Stomach (tissue), 9 donors: ENCODE results near the gene CDC42SE1. TPM values are rescaled to one million over a fixed set of nuclear protein-coding genes. Genes with fewer than 3 reads are reported as not detected.

Experiments
- DNase-seq, 2 donors: peaks; one replicate each; pipeline versions ENCODE4 v3.0.0 to v3.0.0-alpha.2; 2013 to 2019
- H3K27ac ChIP-seq, 5 donors: fragments of 200-600 bp in 4 of 5; sonication (generic) in 4 of 5; one replicate each; pipeline ENCODE4 v1.5.1; 2013 to 2019; ENCODE audit warnings: mild to moderate bottlenecking in 1 of 5, moderate library complexity in 1 of 5
- H3K27me3 ChIP-seq, 3 donors: fragments of 200-600 bp; sonication (generic); one replicate each; pipeline ENCODE4 v1.5.1; 2017 to 2019; ENCODE audit warnings: mixed run types in 1 of 3
- H3K36me3 ChIP-seq, 4 donors: fragments of 200-600 bp; sonication (generic); 1 replicate in 3 of 4; 2 replicates in 1 of 4; pipeline ENCODE4 v1.5.1; 2016 to 2019
- H3K4me1 ChIP-seq, 4 donors: fragments of 200-600 bp; sonication (generic); one replicate each; pipeline ENCODE4 v1.5.1; 2016 to 2019
- H3K4me3 ChIP-seq, 4 donors: fragments of 200-600 bp; sonication (generic) in 3 of 4; one replicate each; pipeline ENCODE4 v1.5.1; 2016 to 2019; ENCODE audit warnings: mild to moderate bottlenecking in 1 of 4
- H3K9me3 ChIP-seq, 4 donors: fragments of 200-600 bp; sonication (generic); one replicate each; pipeline ENCODE4 v1.5.1; 2016 to 2019
- EP300 ChIP-seq: sonication (generic); formaldehyde crosslinking; IDR thresholded peaks from one replicate; pipeline ENCODE4 v1.6.1; 2017; ENCODE audit warnings: antibody characterized with exemption
- POLR2A ChIP-seq, 4 donors: fragments of 450-650 bp; IDR thresholded peaks; one replicate each; pipeline ENCODE4 v1.6.1; 2016; ENCODE audit warnings: antibody characterized with exemption in 4 of 4, control low read depth in 2 of 4, mild to moderate bottlenecking in 1 of 4, moderate library complexity in 1 of 4
- POLR2AphosphoS5 ChIP-seq, 3 donors: sonication (generic); formaldehyde crosslinking; IDR thresholded peaks; one replicate each; pipeline ENCODE4 v1.6.1; 2016; ENCODE audit warnings: antibody characterized with exemption in 3 of 3
- WGBS, 5 donors: extraction: QIAGEN DNeasy Blood & Tissue Kit in 3 of 5; methylation state at CpG; one replicate each; pipeline versions ENCODE4 v1.1.5 to v1.1.7; 2013 to 2018; 5-methylcytosine and 5-hydroxymethylcytosine counted together
- intact Hi-C: fragments of 100-400 bp; cut with DNase I; formaldehyde crosslinking; loops from one replicate; pipeline ENCODE4 v1.15.1; 2023; ENCODE audit warnings: low total_unique reads
- polyA plus RNA-seq, 3 donors: library from polyadenylated mRNA; stranded (reverse); fragments of 200-250 nt; gene quantifications; one replicate each; pipeline ENCODE4 v1.2.3, GENCODE V29; 2013
- total RNA-seq, 5 donors: library from RNA; depleted of rRNA; stranded (reverse); fragments of >200 nt; gene quantifications; one replicate each; pipeline versions ENCODE4 v1.1.0 to v1.2.3, GENCODE V29; 2014 to 2016
- TF ChIP-seq, protein P1 (sequence below), 7 experiments: fragments of 450-650 bp in 4 of 7; fragments of 200-600 bp in 3 of 7; sonication (generic) in 3 of 7; IDR thresholded peaks; one replicate each; pipeline ENCODE4 v1.5.1; 2016 to 2019; ENCODE audit warnings: antibody characterized with exemption in 7 of 7, control low read depth in 2 of 7, mild to moderate bottlenecking in 1 of 7
- donor health status: healthy with polysubstance abuse.
- donor health status: Bipolar disorder and iron deficiency.
- donor health status: healthy.

The CDC42SE1 gene
- total and polyA plus RNA-seq, 8 donors, result 28.1 to 90.3 (median 48.1) TPM

GRCh38 chr1:151050051-151050688 is 9.3 kb downstream of the CDC42SE1 start:
- peak overlapping the region in 1 of 5 donors; percentile 6 for H3K27ac ChIP-seq
- peaks cover 31 to 47% (median 39%) of the 10 kb centered on the region in 4 donors for H3K36me3 ChIP-seq
- 79 to 86% (median 82%) methylated on average over 2 of the region's 2 CpGs for WGBS, 5 donors
- H3K4me1 ChIP-seq, result peaks cover 6 to 43% (median 29%) of the 10 kb centered on the region in 4 donors
- H3K9me3 ChIP-seq, result no peaks in the 10 kb centered on the region
- TF ChIP-seq EP300 (no peak), POLR2AphosphoS5 (IDR thresholded peaks at IDR 0.05) (no peak), POLR2A (IDR thresholded peaks at IDR 0.05) (no peak)
- TF ChIP-seq, protein P1, sequence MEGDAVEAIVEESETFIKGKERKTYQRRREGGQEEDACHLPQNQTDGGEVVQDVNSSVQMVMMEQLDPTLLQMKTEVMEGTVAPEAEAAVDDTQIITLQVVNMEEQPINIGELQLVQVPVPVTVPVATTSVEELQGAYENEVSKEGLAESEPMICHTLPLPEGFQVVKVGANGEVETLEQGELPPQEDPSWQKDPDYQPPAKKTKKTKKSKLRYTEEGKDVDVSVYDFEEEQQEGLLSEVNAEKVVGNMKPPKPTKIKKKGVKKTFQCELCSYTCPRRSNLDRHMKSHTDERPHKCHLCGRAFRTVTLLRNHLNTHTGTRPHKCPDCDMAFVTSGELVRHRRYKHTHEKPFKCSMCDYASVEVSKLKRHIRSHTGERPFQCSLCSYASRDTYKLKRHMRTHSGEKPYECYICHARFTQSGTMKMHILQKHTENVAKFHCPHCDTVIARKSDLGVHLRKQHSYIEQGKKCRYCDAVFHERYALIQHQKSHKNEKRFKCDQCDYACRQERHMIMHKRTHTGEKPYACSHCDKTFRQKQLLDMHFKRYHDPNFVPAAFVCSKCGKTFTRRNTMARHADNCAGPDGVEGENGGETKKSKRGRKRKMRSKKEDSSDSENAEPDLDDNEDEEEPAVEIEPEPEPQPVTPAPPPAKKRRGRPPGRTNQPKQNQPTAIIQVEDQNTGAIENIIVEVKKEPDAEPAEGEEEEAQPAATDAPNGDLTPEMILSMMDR (IDR thresholded peaks at IDR 0.05), result no peak
- H3K4me3 ChIP-seq, result no peak overlapping the region
- intact Hi-C loops, result no loop called here
- no peaks in the 10 kb centered on the region for H3K27me3 ChIP-seq
- no peak for DNase-seq

- Histone ChIP-seq H3K4me3 (no peak overlapping the region), H3K9me3 (no peaks in the 10 kb centered on the region), H3K27me3 (no peaks in the 10 kb centered on the region), H3K27ac (peak overlapping the region in 1 of 5 donors; percentile 92), H3K36me3 (peaks cover 24 to 40% (median 32%) of the 10 kb centered on the region in 4 donors), H3K4me1 (peaks cover 6 to 37% (median 27%) of the 10 kb centered on the region in 4 donors)
- 85 to 91% (median 89%) methylated on average over 5 of the region's 5 CpGs for WGBS, 5 donors
- TF ChIP-seq, protein P1 (IDR thresholded peaks at IDR 0.05), result no peak
- TF ChIP-seq EP300, result no peak
- TF ChIP-seq POLR2AphosphoS5 (IDR thresholded peaks at IDR 0.05), result no peak
- no peak for TF ChIP-seq POLR2A (IDR thresholded peaks at IDR 0.05)
- intact Hi-C loops, result no loop called here
- DNase-seq, result no peak
Observed at GRCh38 chr1:151049458-151049857, 10.0 kb downstream of the CDC42SE1 start.

DNA sequence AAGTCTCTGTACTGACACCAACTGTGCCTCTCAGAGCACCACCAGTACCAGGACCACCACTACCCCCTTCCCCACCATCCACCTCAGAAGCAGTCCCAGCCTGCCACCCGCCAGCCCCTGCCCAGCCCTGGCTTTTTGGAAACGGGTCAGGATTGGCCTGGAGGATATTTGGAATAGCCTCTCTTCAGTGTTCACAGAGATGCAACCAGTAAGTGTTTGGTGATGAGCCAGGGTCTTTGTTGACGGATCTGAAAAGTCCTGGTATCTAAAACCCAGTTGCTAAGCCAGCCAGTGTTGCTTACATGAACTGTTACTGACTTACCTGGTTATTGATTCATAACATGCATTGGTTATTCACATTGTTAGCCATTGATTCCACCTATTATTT is 10.8 kb downstream of the CDC42SE1 start:
- intact Hi-C loops, result no loop called here
- Histone ChIP-seq H3K36me3 (peaks cover 16 to 32% (median 23%) of the 10 kb centered on the region in 4 donors), H3K27me3 (no peaks in the 10 kb centered on the region), H3K4me3 (peak overlapping the region; percentile 69 to 91 (median 80)), H3K9me3 (no peaks in the 10 kb centered on the region), H3K27ac (peak overlapping the region; percentile 55 to 92 (median 92)), H3K4me1 (peaks cover 6 to 37% (median 27%) of the 10 kb centered on the region in 4 donors)
- no peak for TF ChIP-seq POLR2AphosphoS5 (IDR thresholded peaks at IDR 0.05)
- TF ChIP-seq, protein P1 (IDR thresholded peaks at IDR 0.05), result peak in 2 of 7 experiments; percentile 34 to 38
- no peak for DNase-seq
- WGBS, 5 donors, result 17 to 36% (median 20%) methylated on average over 1 to 3 of the region's 3 CpGs

GRCh38 chr1:151047925-151048644 is 11.3 kb downstream of the CDC42SE1 start:
- intact Hi-C loops, result no loop called here
- Histone ChIP-seq H3K4me1 (peaks cover 6 to 37% (median 27%) of the 10 kb centered on the region in 4 donors), H3K9me3 (no peaks in the 10 kb centered on the region), H3K36me3 (peaks cover 10 to 26% (median 18%) of the 10 kb centered on the region in 4 donors), H3K27me3 (no peaks in the 10 kb centered on the region), H3K27ac (peak overlapping the region; percentile 55 to 92 (median 92)), H3K4me3 (peak overlapping the region; percentile 69 to 91 (median 80))
- DNase-seq, result peak; percentile 77 to 91
- 0% methylated on average over 13 to 48 of the region's 48 CpGs for WGBS, 5 donors
- no peak for TF ChIP-seq EP300
- TF ChIP-seq, protein P1 (IDR thresholded peaks at IDR 0.05), result peak in 2 of 7 experiments; percentile 38 to 51
- peak in 2 of 3 donors; percentile 35 to 64 for TF ChIP-seq POLR2AphosphoS5 (IDR thresholded peaks at IDR 0.05)
